Brain pericyte (primary cell): ENCODE measurements around the gene CDK17.
"Not testable (repeated sequence)": the region's sequence is repeated elsewhere in the genome, so short reads cannot be mapped to it uniquely, and the experiment has no call there.

Source experiments
- DNase-seq: peaks from one replicate; pipeline ENCODE4 v3.0.0-alpha.2; 2012; ENCODE audit warnings: low read depth, low spot score

CDK17 gene

DNA sequence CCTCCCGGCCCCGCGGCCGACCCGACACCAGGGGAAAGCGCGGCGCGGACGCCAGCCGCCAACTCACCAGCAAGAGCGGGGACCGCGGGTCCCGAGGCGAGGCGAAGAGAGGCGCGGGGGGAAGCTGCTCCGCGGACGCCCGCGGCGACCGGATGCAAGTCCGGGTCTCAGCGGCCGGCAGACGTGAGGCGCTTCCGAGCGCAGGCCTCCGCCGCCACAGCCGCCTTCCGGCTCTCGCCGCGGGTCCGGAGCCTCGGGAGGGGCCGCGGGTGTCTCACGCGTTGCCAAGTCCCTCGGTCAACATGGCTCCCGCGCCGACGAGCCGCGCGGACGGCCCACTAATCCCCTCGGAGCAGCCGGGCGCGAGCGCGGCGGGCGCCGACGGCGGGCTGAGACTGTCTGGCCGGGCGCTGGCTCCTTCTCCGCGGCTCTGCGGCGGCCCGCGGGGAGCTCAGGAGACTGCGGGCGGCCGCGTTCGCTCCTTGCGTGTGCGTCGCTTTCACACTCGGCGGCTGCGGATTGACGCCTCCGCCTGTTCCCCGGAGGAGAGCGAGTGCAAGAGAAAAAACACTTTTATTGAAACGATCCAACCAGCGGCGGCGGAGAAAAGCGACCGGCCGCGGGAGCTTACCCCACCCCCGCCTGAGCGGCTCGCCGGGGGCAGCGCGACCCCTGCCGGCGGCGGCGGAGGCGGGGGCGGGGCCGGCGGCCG, at the start of gene CDK17:
CDK17 (minus strand) TSS at position 521 of the 712 bp plus-strand sequence. CDS start 65,603 bp downstream, outside the sequence.
- DNase-seq, result peak; percentile 61

DNA sequence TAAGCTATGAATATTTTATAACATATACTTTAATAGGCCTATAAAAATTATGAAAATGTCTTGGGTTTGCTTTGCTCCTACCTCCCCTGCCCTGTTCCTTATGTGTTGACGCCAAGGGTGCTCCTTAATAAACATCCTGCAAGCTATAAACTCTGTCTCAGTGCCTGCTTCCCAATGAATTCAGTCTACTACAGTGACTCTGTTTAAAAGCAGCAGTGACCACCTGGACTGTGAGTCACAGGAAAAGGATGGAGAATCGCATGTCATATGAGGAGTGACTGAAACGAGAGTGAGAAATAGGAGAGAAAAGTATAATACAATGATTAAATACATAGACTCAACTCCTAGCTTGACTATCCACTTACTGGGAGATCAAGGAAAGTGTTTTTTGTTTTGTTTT, 48.1 kb upstream of the CDK17 start:
- DNase-seq, result no peak

DNA sequence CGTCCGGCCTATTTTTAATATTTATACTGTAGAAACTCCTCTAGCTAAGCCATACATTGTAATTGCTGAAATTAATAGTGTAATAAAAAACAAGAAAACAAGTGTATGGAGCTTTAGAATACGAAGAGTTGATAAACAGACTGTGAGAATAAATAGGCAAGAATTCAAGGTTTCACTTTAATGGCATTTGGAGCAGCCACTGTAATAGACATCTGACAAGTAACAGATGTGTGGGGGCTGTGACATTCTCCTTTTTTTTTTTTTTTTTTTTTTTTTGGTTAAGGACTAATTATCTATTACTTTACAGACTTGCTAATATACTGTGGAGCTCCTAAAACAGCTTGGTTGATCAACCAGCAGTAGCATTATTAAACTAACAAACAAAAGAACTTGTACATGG, 47.0 kb upstream of the CDK17 start:
- DNase-seq, result no peak

DNA sequence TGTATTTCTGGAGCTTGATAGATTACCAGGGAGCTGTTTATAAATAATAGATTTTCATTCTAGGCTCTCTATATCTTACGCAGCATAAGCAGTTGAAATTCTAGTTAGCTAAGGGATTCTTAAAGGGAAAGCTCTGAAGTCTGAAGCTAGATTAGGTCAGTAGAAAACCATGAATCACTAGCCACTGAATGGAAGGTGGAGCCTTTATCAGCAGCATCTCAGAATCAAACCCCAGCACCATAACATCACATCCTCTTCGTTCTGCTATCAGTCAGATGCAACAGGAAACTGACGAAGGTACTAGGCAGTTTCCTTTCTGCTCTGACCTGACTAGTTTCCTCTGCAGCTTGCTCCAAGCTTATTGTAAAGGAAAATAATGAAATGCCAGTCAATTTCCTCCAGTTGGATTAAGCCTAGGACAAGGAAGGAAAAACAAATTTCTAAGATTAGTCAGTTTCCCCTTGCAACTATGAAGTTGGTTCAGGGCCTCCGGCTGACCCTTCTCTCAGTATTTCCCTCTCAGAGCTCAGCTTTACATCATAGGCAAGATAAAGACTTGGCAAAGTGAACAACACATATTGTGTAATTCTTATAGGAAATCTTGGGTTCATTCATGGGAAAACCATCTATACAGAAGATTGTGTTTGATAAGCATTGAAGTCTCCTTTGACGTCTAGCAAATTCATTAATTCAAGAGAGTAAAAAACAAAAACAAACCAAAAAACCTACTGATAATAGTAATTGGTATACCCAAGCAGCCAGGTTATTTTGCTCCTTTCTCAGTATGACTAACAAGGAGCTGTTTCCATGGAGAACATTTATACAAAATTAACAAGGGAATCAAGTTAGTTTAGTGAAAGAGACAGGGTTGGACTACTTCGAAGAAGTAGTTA, 45.7 kb upstream of the CDK17 start:
- DNase-seq, result no peak

GRCh38 chr12:96444399-96444798, 44.2 kb upstream of the CDK17 start:
- DNase-seq, result no peak

DNA sequence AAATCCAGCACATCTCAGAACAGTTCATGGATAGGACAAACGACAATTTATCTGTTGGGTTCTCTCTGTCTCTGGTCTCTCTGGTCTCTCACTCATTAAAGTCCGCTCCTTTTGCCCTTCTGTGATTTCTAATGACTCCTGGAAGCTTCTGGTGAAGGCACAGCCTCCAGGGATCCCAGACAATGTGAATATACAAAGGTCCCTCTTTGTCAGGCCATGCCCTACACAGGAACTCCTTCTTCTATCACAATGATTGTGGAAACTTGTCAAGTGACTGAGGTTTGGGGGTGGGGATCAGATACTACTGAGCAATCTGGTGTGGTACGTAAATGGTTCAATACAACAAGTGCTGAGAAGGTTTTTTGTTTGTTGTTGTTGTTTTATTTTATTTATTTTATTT, 42.7 kb upstream of the CDK17 start:
- DNase-seq, result no peak

DNA sequence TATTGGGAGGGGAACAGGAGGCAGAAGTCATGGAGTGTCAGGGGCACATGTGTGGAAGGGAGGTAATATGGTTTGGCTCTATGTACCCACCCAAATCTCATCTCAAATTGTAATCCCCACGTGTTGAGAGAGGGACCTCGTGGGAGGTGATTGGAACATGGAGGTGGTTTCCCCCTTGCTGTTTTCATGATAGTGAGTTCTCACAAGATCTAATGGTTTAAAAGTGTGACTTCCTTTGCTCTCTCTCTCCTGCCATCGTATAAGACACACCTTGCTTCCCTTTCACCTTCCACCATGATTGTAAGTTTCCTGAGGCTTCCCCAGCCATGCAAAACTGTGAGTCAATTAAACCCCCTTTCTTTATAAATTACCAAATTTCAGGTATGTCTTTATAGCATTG, 41.6 kb upstream of the CDK17 start:
- DNase-seq, result no peak

DNA sequence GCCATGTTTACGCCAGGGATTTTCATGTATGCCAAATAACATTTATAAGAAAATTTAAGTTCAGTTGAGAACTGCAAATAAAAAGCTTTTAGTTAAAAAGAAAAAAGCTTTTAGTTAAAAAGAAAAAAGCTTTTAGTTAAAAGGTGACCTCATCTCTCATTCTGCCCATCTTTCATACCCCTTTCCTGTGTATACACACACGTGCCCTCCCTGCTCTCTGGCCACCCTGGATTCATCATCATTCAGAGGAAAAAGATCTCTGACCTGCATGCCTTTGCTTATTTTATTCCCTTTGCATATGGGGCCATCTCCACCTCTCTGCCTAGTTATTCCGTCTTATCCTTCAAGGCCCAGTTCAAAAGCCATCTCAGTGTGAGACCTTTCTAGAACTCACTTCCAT, 38.1 kb upstream of the CDK17 start:
- no peak for DNase-seq

DNA sequence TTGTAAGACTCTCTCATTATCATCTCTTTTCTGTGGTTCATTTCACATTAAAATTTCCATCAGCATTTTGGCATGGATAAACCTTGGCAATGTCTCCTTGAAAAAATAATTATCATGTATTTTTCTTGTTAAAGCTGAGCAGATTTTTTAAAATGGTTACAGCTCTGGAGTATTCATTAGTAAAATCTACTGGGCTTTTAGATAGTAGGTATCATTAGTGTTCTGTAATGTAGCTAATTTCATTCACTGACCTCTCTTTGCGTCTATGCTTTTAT, 36.9 kb upstream of the CDK17 start:
- no peak for DNase-seq

DNA sequence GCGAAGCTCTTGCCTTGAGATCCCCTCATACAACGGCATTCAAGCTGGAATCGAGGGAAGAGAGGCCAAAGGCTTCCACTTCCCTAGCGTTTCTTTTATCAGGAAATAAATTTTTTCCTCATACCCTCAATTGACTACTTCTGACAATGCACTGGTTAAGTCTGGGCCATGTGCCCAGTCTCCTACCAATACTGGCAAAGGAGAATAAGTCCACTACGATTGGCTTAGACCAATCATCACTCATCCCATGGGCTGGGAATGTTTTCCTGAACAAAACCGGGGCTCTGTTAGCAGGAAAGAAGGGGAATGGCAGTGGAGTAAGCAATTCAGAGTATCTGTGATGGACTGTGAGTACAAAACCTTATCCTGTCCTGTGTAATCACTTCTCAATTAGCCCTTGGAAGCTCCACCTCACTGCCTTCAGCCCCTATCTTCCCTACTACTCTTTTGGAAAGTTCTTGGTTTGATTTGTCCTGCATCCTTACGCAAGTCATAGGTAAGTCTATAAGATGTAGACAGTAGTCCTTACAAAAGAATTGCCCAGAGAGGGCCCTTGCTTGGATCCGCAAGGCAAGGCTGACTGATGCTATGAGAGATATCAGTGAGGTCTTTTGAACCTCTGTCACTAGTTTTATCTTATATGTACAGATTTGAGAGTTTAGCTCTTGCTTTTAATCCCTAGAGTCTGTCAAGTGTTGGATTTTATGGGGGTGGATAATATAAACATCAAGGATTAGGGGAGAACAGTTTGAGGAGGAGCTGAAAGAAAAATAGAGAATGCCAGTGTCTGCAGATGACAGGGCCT, 36.3 kb upstream of the CDK17 start:
- no peak for DNase-seq

DNA sequence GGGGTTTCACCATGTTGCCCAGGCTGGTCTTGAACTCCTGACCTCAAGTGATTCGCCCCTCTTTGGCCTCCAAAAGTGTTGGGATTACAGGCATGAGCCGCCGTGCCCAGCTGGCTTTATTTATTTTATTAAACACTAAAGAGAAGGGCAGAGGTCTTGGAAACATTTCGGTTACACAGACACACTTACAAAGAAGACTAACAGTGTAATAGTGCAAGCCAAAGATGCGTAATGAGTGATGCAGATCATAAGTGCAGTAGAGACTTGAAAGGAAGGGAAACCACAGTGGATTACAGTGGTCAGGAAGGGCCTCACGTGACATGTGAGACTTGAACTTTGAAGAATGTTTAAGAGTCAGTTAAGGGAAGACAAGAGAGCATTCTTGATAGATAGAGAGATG, 33.9 kb upstream of the CDK17 start:
- peak; percentile 83 for DNase-seq

- not testable (repeated sequence) for DNase-seq
Measured at GRCh38 chr12:96432496-96433321, 32.5 kb upstream of the CDK17 start.

DNA sequence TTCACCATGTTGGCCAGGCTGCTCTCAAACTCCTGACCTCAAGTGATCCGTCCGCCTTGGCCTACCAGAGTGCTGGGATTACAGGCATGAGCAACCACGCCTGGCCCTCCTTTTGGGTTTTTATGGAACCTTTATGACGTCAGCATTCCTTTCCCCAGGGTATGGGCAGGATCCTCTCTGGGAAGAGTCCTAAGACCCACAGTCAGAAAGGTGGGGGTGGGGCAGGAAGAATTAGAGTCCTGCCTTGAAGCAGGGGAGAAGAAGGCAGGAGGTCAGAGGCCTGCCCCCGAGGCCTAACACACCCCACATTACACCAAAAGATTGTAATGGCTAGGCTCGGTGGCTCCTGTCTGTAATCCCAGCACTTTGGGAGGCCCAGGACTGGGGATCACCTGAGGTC, 30.8 kb upstream of the CDK17 start:
- no peak for DNase-seq

- DNase-seq, result peak; percentile 99
Measured at GRCh38 chr12:96427269-96427729, 27.1 kb upstream of the CDK17 start.

DNA sequence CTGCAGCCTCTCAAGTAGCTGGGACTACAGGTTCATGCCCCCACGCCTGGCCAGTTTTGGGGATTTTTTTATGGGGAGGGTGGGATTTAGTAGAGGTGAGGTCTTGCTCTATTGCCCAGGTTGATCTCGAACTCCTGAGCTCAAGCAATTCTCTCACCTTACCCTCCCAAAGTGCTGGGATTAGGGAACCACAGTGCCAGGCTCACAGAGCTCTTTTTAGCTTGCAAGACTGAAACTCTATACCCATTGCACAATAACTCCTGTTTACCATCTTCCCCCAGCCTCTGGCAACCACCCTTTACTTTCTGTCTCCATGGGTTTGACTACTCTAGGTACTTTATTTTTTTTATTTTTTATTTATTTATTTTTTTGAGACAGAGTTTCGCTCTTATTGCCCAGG, 25.7 kb upstream of the CDK17 start:
- DNase-seq, result no peak

GRCh38 chr12:96425321-96425720, 25.1 kb upstream of the CDK17 start:
- no peak for DNase-seq

DNA sequence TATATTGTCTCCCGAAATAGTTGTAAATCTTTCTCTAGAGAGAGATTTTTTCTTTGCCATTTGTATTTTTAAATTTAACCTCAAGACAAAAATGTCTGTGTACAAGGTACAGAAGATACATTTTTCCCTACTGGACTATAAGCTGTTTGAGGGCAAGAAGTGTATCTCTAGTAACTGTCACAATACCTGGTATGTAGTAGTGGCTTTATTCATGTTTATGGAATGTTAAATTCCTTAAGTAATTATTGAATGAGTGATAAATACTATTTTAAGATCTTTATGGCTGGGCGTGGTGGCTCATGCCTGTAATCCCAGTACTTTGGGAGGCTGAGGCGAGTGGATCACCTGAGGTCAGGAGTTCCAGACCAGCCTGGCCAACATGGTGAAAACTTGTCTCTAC, 24.4 kb upstream of the CDK17 start:
- no peak for DNase-seq

- no peak for DNase-seq
Measured at GRCh38 chr12:96422192-96422591, 22.0 kb upstream of the CDK17 start.

DNA sequence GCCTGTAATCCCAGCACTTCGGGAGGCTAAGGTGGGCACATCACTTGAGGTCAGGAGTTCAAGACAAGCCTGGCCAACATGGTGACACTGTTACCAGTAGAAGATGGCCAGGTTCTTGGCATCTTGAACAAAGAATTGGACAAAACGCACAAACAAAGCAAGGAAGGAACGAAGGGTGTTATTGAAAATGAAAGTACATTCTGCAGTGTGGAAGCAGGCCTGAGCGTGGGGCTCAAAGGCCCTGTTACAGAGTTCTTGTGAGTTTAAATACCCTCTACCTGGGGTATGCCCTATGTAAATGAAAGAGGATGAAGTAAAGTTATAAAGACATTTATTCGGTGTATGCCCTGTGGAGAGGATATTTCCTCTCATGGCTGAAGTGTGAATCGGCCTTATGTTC, 20.8 kb upstream of the CDK17 start:
- DNase-seq, result no peak

DNA sequence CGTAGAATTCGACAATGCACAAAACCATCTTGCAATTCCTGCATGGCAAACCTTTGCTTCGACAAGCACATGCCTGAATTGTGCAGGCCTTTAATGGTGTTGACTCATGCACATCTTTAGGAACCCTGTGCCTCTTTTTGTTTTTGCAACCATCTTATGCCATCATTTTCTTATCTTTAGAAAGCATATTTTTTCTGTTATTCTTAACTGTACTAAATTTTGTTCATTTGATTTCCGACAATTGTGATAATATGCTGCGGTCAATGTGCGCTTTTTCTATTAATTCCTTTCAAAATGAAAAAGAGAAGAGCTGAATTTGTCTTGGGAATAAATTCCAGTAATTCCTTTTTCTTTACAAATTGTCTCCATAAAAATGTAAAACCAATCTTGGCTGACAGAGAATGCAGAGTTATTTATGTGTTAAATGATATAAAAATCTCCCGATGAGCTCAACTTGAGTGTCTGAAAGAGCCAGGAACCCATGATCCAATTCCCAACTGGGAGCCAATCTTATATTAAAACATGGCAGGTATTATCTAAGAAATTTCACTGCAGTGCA, 20.1 kb upstream of the CDK17 start:
- no peak for DNase-seq
